HS-5 (cell line): ENCODE results near the gene LSM6.

Experiments
- DNase-seq: peaks from one replicate; pipeline ENCODE4 v3.0.0-alpha.2; 2012; ENCODE audit warnings: low read depth

Gene LSM6

GRCh38 chr4:146186596-146186995 is 11.1 kb downstream of the LSM6 start:
- no peak for DNase-seq

- DNase-seq = no peak
These were observed 14.9 kb downstream of the LSM6 start for GRCh38 chr4:146190456-146190855.

GRCh38 chr4:146191766-146192458 is 16.4 kb downstream of the LSM6 start:
- DNase-seq = no peak

- DNase-seq = no peak
These were observed 18.1 kb downstream of the LSM6 start for GRCh38 chr4:146193628-146194027.

- DNase-seq = no peak
These were observed 18.7 kb downstream of the LSM6 start for GRCh38 chr4:146194212-146194611.

GRCh38 chr4:146202665-146203064 is 27.1 kb downstream of the LSM6 start:
- no peak for DNase-seq

- DNase-seq = no peak
These were observed 31.9 kb downstream of the LSM6 start for GRCh38 chr4:146207410-146207809.

GRCh38 chr4:146210890-146211289 is 35.4 kb downstream of the LSM6 start:
- no peak for DNase-seq

- DNase-seq = no peak
These were observed 35.9 kb downstream of the LSM6 start for GRCh38 chr4:146211440-146211839.

GRCh38 chr4:146212781-146213180 is 37.3 kb downstream of the LSM6 start:
- no peak for DNase-seq

- DNase-seq = no peak
These were observed 38.7 kb downstream of the LSM6 start, which contains the start of gene REELD1 for GRCh38 chr4:146214238-146214637. Gene REELD1 (plus strand): TSS chr4:146214538. CDS start chr4:146216953, 2,415 bp downstream.

- DNase-seq = peak; percentile 31
These were observed 46.8 kb downstream of the LSM6 start for GRCh38 chr4:146222313-146222712.

GRCh38 chr4:146224326-146224966 is 48.9 kb downstream of the LSM6 start:
- no peak for DNase-seq

GRCh38 chr4:146229406-146229805 is 53.9 kb downstream of the LSM6 start:
- DNase-seq = no peak

- DNase-seq = no peak
These were observed 56.7 kb downstream of the LSM6 start for GRCh38 chr4:146232131-146232722.

- no peak for DNase-seq
These were observed 60.2 kb downstream of the LSM6 start for GRCh38 chr4:146235654-146236177.

- DNase-seq = no peak
These were observed 60.7 kb downstream of the LSM6 start for GRCh38 chr4:146236216-146236615.

GRCh38 chr4:146237092-146237491 is 61.6 kb downstream of the LSM6 start:
- DNase-seq = no peak

GRCh38 chr4:146238107-146238506 is 62.6 kb downstream of the LSM6 start:
- DNase-seq = no peak
